Measurements from ENCODE around the gene YAP1.
A peak's percentile ranks its signal among the peaks of the same experiment; 100 is the strongest.

The YAP1 gene

DNA sequence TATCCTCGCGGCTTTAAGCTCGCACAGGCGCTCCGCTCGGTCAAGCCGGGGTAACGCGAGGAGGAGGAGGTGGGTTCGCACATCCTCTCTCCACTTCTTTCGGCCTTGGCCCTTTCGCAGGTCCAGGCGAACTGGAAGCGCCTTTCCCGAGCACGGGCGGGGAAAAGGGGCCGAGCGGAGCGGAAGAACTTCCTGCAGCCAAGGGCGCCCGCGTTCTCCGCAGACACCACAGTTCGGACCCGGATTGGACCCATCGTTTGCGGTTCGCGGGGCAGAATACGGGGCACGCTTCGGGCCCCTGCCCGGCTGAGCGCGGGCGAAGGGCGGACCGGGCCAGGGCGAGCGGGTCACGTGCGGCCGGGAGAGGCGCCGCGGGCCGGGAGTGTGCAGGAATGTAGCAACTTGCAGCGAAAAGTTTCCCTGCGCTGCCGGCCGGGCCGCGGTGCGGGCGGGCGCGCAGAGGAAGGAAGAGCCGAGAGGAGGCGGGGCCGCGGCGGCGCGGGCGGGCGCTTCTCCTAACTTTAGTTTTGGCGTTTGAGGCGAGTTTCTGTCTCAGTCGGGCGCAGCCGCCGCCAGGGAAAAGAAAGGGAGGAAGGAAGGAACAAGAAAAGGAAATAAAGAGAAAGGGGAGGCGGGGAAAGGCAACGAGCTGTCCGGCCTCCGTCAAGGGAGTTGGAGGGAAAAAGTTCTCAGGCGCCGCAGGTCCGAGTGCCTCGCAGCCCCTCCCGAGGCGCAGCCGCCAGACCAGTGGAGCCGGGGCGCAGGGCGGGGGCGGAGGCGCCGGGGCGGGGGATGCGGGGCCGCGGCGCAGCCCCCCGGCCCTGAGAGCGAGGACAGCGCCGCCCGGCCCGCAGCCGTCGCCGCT is at the start of gene YAP1:
Gene YAP1, plus strand, starts transcription at position 552 of the 865 bp plus-strand sequence. CDS start 402 bp downstream, outside the sequence.
- in situ Hi-C loops (cut with MboI; ENCODE audit: low pct_unique_long_range_greater_than_20kb, low sequenced_read_pairs, unreplicated experiment), result no loop called here
- peak; percentile 77 for DNase-seq (ENCODE audit: low spot score)
- TF ChIP-seq, protein P1, sequence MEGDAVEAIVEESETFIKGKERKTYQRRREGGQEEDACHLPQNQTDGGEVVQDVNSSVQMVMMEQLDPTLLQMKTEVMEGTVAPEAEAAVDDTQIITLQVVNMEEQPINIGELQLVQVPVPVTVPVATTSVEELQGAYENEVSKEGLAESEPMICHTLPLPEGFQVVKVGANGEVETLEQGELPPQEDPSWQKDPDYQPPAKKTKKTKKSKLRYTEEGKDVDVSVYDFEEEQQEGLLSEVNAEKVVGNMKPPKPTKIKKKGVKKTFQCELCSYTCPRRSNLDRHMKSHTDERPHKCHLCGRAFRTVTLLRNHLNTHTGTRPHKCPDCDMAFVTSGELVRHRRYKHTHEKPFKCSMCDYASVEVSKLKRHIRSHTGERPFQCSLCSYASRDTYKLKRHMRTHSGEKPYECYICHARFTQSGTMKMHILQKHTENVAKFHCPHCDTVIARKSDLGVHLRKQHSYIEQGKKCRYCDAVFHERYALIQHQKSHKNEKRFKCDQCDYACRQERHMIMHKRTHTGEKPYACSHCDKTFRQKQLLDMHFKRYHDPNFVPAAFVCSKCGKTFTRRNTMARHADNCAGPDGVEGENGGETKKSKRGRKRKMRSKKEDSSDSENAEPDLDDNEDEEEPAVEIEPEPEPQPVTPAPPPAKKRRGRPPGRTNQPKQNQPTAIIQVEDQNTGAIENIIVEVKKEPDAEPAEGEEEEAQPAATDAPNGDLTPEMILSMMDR (IDR thresholded peaks at IDR 0.05; ENCODE audit: extremely low read depth, insufficient read depth, missing control alignments), result no peak

DNA sequence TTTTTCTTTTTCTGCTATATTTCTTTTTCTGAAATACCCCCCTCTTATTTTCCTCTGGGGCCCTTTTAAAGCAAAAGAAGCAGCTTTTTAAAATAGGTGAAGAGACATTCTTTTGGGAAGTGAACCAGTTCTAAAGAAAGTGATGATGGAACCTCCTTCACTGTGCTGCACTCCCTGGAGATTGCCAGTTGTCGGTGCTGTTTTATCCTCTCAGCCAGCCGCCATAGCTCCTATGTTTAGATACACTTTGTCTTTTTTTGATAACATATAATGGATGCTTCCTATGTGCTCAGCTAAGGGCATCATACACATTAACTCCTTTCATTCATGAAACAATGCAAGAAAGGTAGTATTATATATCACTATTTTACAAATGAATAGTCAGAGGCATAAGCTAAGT is 49.0 kb upstream of the YAP1 start:
- in situ Hi-C loops (cut with MboI; ENCODE audit: low pct_unique_long_range_greater_than_20kb, low sequenced_read_pairs, unreplicated experiment), result no loop called here
- DNase-seq (ENCODE audit: low spot score), result no peak
- TF ChIP-seq, protein P1 (IDR thresholded peaks at IDR 0.05; ENCODE audit: extremely low read depth, insufficient read depth, missing control alignments), result no peak

DNA sequence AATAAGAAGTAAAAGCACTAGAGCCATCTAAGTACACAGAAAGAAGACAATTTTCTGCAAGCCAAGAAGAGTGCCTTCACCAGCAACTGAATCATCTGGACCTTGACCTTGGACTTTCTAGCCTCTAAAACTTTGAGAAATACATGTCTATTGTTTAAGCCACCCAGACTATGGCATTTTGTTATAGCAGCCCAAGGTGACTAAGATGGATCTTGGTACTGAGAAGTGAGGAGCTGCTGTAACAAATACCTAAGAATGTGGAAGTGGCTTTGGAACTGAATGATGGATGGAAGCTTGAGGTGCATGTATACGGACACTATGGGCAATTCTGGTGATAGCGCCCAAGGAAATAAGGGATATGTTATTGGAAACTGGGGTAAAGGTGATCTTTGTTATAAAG is 48.1 kb upstream of the YAP1 start:
- in situ Hi-C loops (cut with MboI; ENCODE audit: low pct_unique_long_range_greater_than_20kb, low sequenced_read_pairs, unreplicated experiment), result no loop called here
- TF ChIP-seq, protein P1 (IDR thresholded peaks at IDR 0.05; ENCODE audit: extremely low read depth, insufficient read depth, missing control alignments), result no peak
- no peak for DNase-seq (ENCODE audit: low spot score)

DNA sequence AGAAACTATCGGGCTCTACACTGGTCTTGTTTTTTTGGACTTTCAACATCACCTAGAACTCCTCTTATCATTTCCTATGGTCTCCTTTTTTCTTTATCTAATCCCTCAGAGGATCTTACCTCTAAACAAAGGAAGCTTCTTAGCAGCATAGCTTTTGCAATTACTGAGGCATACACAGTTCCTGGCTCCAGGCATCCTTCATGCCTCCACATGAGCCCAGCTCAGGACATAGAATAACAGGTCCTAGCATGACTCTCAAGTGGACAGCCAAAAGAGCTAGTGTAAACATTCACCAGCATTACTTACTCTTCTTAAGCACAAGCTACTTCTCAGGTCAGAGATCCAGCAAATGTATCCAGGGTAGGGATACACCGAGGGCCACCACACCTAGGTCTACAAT is 45.9 kb upstream of the YAP1 start:
- TF ChIP-seq, protein P1 (IDR thresholded peaks at IDR 0.05; ENCODE audit: extremely low read depth, insufficient read depth, missing control alignments), result no peak
- in situ Hi-C loops (cut with MboI; ENCODE audit: low pct_unique_long_range_greater_than_20kb, low sequenced_read_pairs, unreplicated experiment), result no loop called here
- DNase-seq (ENCODE audit: low spot score), result no peak

DNA sequence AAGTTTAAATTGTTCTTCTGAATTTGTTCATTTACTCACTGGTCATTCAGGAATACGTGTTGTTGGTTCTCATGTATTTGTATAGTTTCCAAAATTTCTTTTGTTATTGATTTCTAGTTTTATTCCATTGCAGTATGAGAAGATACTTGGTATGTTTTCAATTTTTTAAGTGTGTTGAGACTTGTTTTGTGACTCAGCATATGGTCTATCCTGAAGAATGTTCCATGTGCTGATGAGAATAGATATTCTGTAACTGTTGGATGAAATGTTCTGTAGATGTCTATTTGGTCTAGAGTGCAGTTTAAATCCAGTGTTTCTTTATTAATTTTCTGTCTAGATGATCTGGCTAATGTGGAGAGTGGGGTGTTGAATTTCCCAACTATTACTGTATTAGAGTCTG is 39.5 kb upstream of the YAP1 start:
- in situ Hi-C loops (cut with MboI; ENCODE audit: low pct_unique_long_range_greater_than_20kb, low sequenced_read_pairs, unreplicated experiment), result no loop called here

DNA sequence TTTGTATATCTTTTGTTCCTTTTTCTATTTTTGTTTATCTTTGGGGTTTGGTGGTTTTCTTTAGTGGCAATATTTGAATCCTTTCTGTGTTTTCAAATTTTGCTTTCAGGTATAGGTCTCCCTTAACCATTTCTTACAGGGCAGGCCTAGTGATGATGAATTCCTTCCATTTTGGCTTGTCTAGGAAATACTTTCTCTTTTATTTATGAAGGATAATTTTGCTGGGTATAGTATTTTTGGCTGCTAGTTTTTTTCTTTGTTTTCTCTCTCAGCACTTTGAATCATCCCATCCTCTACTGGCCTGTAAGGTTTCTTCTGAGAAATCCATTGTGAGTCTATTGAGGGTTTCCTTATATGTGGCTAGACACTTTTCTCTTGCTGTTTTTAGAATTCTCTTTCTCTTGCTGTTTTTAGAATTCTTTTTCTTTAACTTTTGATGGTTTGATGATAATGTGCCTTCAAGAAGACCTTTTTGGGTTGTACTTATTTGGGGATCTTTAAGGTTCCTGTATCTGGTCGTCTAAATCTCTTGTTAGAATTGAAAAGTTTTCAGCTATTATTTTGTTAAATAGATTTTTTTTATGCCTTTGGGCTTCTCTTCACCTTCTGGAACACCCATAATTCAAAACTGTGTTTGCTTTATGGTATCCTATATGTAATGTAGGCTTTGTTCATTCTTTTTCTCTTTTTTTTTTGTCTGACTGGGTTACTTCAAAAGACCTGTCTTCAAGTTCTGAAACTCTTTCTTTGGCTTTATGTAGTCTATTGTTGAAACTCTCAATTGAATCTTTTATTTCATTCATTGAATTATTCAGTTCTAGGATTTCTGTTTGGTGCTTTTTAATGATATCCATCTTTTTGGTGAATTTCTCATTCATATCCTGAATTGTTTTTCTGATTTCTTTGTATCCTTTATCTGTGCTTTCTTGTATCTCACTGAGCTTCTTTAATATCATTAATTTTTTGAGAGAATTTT is 38.5 kb upstream of the YAP1 start:
- in situ Hi-C loops (cut with MboI; ENCODE audit: low pct_unique_long_range_greater_than_20kb, low sequenced_read_pairs, unreplicated experiment), result no loop called here
- DNase-seq (ENCODE audit: low spot score), result no peak
- TF ChIP-seq, protein P1 (IDR thresholded peaks at IDR 0.05; ENCODE audit: extremely low read depth, insufficient read depth, missing control alignments), result no peak

More for the DNA sequence above, 39.5 kb upstream of the YAP1 start:
- TF ChIP-seq, protein P1 (IDR thresholded peaks at IDR 0.05; ENCODE audit: extremely low read depth, insufficient read depth, missing control alignments), result no peak
- DNase-seq (ENCODE audit: low spot score), result no peak

Data from GM13977 (cell line).